Measurements from ENCODE around the gene CDH23. TPM values are rescaled to one million over a fixed set of nuclear protein-coding genes. Genes with fewer than 3 reads are reported as not detected.

Gene CDH23
- total and polyA plus RNA-seq, 8 donors = 3.4 to 64.6 (median 9.9) TPM

GRCh38 chr10:71568896-71569492 is 172.3 kb downstream of the CDH23 start:
- TF ChIP-seq, protein P1, sequence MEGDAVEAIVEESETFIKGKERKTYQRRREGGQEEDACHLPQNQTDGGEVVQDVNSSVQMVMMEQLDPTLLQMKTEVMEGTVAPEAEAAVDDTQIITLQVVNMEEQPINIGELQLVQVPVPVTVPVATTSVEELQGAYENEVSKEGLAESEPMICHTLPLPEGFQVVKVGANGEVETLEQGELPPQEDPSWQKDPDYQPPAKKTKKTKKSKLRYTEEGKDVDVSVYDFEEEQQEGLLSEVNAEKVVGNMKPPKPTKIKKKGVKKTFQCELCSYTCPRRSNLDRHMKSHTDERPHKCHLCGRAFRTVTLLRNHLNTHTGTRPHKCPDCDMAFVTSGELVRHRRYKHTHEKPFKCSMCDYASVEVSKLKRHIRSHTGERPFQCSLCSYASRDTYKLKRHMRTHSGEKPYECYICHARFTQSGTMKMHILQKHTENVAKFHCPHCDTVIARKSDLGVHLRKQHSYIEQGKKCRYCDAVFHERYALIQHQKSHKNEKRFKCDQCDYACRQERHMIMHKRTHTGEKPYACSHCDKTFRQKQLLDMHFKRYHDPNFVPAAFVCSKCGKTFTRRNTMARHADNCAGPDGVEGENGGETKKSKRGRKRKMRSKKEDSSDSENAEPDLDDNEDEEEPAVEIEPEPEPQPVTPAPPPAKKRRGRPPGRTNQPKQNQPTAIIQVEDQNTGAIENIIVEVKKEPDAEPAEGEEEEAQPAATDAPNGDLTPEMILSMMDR (IDR thresholded peaks at IDR 0.05) = no peak
- FAIRE-seq (no peak), ATAC-seq (no peak), DNase-seq (no peak)
- H3K4me3 ChIP-seq = no peak overlapping the region
- H3K9me3 ChIP-seq = no peaks in the 10 kb centered on the region
- 77 to 96% methylated on average over 5 of the region's 5 CpGs for WGBS, 2 donors
- no peaks in the 10 kb centered on the region for H3K36me3 ChIP-seq
- H3K27me3 ChIP-seq = no peaks in the 10 kb centered on the region
- no peak overlapping the region for H3K27ac ChIP-seq
- intact Hi-C loops (cut with DNase I) = loop anchor here in 1 of 3 donors (10.0 kb wide), 1 partner anchor 254 kb away; the partner anchor contains the start of gene SLC29A3
- no peaks in the 10 kb centered on the region for H3K4me1 ChIP-seq

DNA sequence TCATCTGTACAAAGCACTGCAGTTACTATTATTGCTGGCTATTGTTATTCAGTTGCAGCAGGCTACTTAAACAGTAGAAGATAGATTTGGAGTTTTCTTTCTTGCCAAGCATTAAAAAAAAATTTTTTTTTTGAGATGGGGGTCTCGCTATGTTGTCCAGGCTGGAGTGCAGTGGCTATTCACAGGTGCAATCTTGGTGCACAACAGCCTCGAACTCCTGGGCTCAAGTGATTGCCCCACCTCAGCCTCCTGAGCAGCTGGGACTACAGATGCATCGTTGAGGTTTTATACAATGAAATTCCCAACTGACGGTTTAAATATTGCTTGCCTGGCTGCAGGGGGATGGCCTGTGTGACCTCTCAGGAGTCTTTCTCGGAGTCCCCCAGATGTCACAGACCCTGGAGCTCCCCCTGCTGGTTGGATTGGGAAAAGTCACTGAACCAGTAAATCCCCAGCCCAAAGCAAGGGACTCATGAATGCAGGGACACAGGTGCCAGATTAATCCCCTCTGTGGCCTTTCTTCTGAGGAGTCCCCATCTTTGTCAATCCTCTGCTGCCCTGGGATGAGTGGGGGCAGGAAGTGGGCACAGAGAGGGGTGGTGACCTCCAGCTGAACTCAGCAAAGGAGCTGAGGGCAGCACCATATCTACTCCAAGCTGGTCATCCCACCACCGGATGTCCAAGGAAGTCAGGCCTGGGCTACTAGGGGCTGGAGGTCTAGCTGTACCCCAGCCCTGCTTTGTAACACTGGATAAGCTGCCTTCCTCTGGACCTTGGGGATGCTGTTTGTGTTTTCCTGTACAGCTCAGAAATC is 173.3 kb downstream of the CDH23 start:
- TF ChIP-seq, protein P1 (IDR thresholded peaks at IDR 0.05) = peak; percentile 67 to 81 (median 73)
- FAIRE-seq = no peak
- no peaks in the 10 kb centered on the region for H3K4me1 ChIP-seq
- intact Hi-C loops (cut with DNase I) = loop anchor here in 2 of 3 donors (5.0 to 10.0 kb wide), 4 partner anchors 173 to 255 kb away; partner anchors contain the start of genes SLC29A3 (in 2 of the 2) and CDH23 (in 1 of the 2)
- peak in 5 of 6 donors; percentile 45 to 88 (median 74) for DNase-seq
- no peak overlapping the region for H3K27ac ChIP-seq
- no peaks in the 10 kb centered on the region for H3K36me3 ChIP-seq
- no peak overlapping the region for H3K4me3 ChIP-seq
- WGBS, 2 donors = 39 to 43% methylated on average over 6 of the region's 6 CpGs
- H3K9me3 ChIP-seq = no peaks in the 10 kb centered on the region
- H3K27me3 ChIP-seq = no peaks in the 10 kb centered on the region
- ATAC-seq = peak; percentile 50 to 90 (median 80)

DNA sequence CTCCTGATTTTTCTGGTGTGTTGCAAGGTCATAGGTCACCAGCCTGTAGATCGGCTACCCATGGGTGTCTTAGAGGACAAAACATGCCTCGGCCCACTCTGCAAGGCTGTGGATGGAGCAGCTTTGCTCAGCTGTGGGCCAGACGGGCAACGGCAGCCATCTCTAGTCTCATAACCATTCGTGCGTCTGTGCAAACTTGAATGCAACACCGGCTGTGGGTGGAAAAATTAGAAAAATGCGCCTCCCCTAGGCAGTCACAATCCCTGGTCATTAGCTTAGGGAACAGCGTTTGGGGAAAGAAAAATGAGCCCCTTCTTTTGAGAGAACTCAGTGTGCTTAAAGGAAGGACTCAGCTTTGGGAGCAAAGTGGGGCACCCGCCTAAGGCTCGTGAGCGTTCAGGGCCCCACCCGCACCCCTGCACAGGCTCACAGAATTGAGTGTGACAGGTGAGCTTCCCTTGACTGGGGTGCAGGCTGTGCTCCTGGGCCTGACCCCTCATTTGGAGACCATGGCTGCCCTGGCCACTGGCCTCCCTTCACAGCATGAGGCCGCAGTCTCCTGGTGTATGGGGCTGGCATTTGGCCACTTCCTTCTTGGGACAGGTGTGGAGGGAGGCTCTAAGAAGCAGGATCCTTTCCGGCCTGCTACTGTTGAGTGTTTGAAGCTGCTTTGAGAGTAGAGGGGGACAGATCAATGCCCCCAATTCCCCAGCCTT is 174.9 kb downstream of the CDH23 start:
- 79 to 86% methylated on average over 15 of the region's 15 CpGs for WGBS, 2 donors
- TF ChIP-seq, protein P1 (IDR thresholded peaks at IDR 0.05) = no peak
- no peak overlapping the region for H3K4me3 ChIP-seq
- H3K36me3 ChIP-seq = no peaks in the 10 kb centered on the region
- no peaks in the 10 kb centered on the region for H3K4me1 ChIP-seq
- no peak for FAIRE-seq
- no peak overlapping the region for H3K27ac ChIP-seq
- no peak for ATAC-seq
- no peaks in the 10 kb centered on the region for H3K27me3 ChIP-seq
- DNase-seq = no peak
- intact Hi-C loops (cut with DNase I) = loop anchor here in 2 of 3 donors (5.0 to 10.0 kb wide), 4 partner anchors 174 to 257 kb away; partner anchors contain the start of genes CDH23 (in 1 of the 2) and SLC29A3 (in 1 of the 2)
- H3K9me3 ChIP-seq = no peaks in the 10 kb centered on the region

DNA sequence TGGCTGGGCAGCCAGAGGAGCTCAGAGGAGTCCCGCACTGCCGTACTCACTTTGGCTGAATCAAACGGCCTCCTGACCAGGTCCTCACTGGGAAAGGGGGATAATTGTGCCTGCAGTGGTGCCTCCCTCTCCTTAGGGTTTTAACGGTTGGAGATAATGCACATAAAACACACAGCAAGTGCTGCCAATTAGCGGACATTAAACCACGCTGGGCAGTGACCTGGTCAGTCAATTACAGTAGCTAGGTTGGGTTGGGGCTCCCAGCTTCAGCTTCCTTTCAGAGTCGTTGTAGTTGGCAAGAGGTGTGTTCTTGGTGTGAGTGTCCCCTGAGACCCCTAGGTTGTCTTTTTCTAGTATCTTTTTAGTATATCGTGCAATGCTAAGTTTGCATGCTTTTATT is 176.2 kb downstream of the CDH23 start:
- ATAC-seq = no peak
- Histone ChIP-seq H3K4me3 (no peak overlapping the region), H3K9me3 (no peaks in the 10 kb centered on the region), H3K36me3 (no peaks in the 10 kb centered on the region), H3K4me1 (no peaks in the 10 kb centered on the region), H3K27me3 (no peaks in the 10 kb centered on the region), H3K27ac (no peak overlapping the region)
- intact Hi-C loops (cut with DNase I) = loop anchor here in 2 of 3 donors (5.0 to 10.0 kb wide), 4 partner anchors 176 to 258 kb away; partner anchors contain the start of genes CDH23 (in 1 of the 2) and SLC29A3 (in 1 of the 2)
- no peak for FAIRE-seq
- DNase-seq = no peak
- TF ChIP-seq, protein P1 (IDR thresholded peaks at IDR 0.05) = no peak
- WGBS, 2 donors = 64 to 76% methylated on average over 8 of the region's 8 CpGs
